B cell (primary cell): ENCODE results near the gene ASCL5. TPM values are rescaled to one million over a fixed set of nuclear protein-coding genes. Genes with fewer than 3 reads are reported as not detected.

Experiments used
- ATAC-seq: fragments of 200-7000 bp; cut with Tn5 transposase; one replicate; pipeline ENCODE4 v1.10.0; 2021; ENCODE audit warnings: low read depth, mild to moderate bottlenecking, moderate number of reproducible peaks, moderate library complexity
- CTCF ChIA-PET: fragments of 350-600 bp; sonication (Branson Sonifier 250); formaldehyde crosslinking; loops from one replicate; lab custom pipeline; 2021; ENCODE audit warnings: antibody characterized with exemption, inconsistent platforms; lab: Charles Lee
- POLR2A ChIA-PET: fragments of 350-600 bp; sonication (Branson Sonifier 250); formaldehyde crosslinking; loops from one replicate; lab custom pipeline; 2021; ENCODE audit warnings: antibody characterized with exemption; lab: Charles Lee
- DNase-seq: peaks from one replicate; pipeline ENCODE4 v3.0.0; 2013
- H2AFZ ChIP-seq: 2 replicates; pipeline ENCODE4 v1.6.1; 2012; ENCODE audit warnings: mild to moderate bottlenecking, low read depth, low read length; ENCODE audit not compliant: insufficient read depth, poor library complexity, severe bottlenecking
- H3K27ac ChIP-seq, 2 donors: 1 replicate in 1 of 2; 2 replicates in 1 of 2; pipeline ENCODE4 v1.5.1; 2012 to 2013; ENCODE audit warnings: low read length in 2 of 2, mild to moderate bottlenecking in 2 of 2, moderate library complexity in 1 of 2
- H3K27me3 ChIP-seq, 4 experiments: fragments of 200-600 bp in 1 of 4; sonication (generic) in 1 of 4; replicated peaks in 1 of 4; 1 replicate in 2 of 4; 2 replicates in 2 of 4; pipeline versions ENCODE4 v1.6.1 to v1.7.0; 2013 to 2016; ENCODE audit warnings: low read length in 3 of 4, mild to moderate bottlenecking in 2 of 4, mixed read lengths in 1 of 4, moderate library complexity in 1 of 4; ENCODE audit not compliant: insufficient read depth in 4 of 4, control insufficient read depth in 3 of 4; ENCODE audit errors: control extremely low read depth in 1 of 4
- H3K36me3 ChIP-seq, 2 experiments: replicated peaks in 1 of 2; 1 replicate in 1 of 2; 2 replicates in 1 of 2; pipeline versions ENCODE4 v1.6.1 to v1.7.1; 2013; ENCODE audit warnings: low read length in 1 of 2; ENCODE audit not compliant: insufficient read depth in 2 of 2, control insufficient read depth in 1 of 2; ENCODE audit errors: control extremely low read depth in 1 of 2, extremely low read depth in 1 of 2
- H3K4me1 ChIP-seq, 2 donors: fragments of 200-600 bp in 1 of 2; sonication (generic) in 1 of 2; 1 replicate in 1 of 2; 2 replicates in 1 of 2; pipeline versions ENCODE4 v1.5.1 to v1.6.1; 2013 to 2017; ENCODE audit warnings: low read length in 2 of 2; ENCODE audit not compliant: control insufficient read depth in 2 of 2, insufficient read depth in 2 of 2
- H3K4me2 ChIP-seq: replicated peaks from 2 replicates; pipeline ENCODE3; 2012; ENCODE audit warnings: mild to moderate bottlenecking, low read depth, low read length; ENCODE audit not compliant: poor library complexity, severe bottlenecking
- H3K4me3 ChIP-seq, 5 experiments: fragments of 200-600 bp in 1 of 5; sonication (generic) in 1 of 5; 1 replicate in 3 of 5; 2 replicates in 2 of 5; pipeline versions ENCODE4 v1.5.1 to v1.7.0; 2011 to 2016; ENCODE audit warnings: low read length in 4 of 5, mild to moderate bottlenecking in 4 of 5, low read depth in 2 of 5, control low read depth in 1 of 5, moderate library complexity in 1 of 5; ENCODE audit not compliant: insufficient read depth in 1 of 5; ENCODE audit errors: control extremely low read depth in 1 of 5, extremely low read depth in 1 of 5
- H3K79me2 ChIP-seq: fragments of 200-600 bp; sonication (generic); one replicate; pipeline ENCODE4 v1.6.0; 2016; ENCODE audit warnings: low read length; ENCODE audit not compliant: control insufficient read depth, insufficient read depth
- H3K9ac ChIP-seq: fragments of 200-600 bp; sonication (generic); 2 replicates; pipeline ENCODE4 v1.6.1; 2017; ENCODE audit warnings: mild to moderate bottlenecking, low read length, moderate library complexity
- H3K9me3 ChIP-seq, 3 donors: one replicate each; pipeline versions ENCODE4 v1.6.1 to v1.7.1; 2013; ENCODE audit warnings: low read length in 2 of 3; ENCODE audit not compliant: control insufficient read depth in 2 of 3, insufficient read depth in 1 of 3; ENCODE audit errors: control extremely low read depth in 1 of 3
- H4K20me1 ChIP-seq: 2 replicates; pipeline ENCODE4 v1.6.0; 2012; ENCODE audit warnings: mild to moderate bottlenecking, low read length; ENCODE audit not compliant: insufficient read depth, control insufficient read depth, poor library complexity, severe bottlenecking
- H3K27ac Mint-ChIP-seq: one replicate; pipeline ENCODE4 v1.8.0; 2021; ENCODE audit warnings: mixed read lengths
- H3K27me3 Mint-ChIP-seq: one replicate; pipeline ENCODE4 v1.8.0; 2021; ENCODE audit warnings: mixed read lengths
- H3K4me1 Mint-ChIP-seq: one replicate; pipeline ENCODE4 v1.8.0; 2021; ENCODE audit warnings: mixed read lengths
- H3K4me3 Mint-ChIP-seq: one replicate; pipeline ENCODE4 v1.8.0; 2021; ENCODE audit warnings: mixed read lengths
- H3K9me3 Mint-ChIP-seq: one replicate; pipeline ENCODE4 v1.8.0; 2022; ENCODE audit warnings: mixed read lengths; ENCODE audit not compliant: insufficient read depth
- CTCF ChIP-seq: fragments of 200-600 bp; IDR thresholded peaks from one replicate; pipeline ENCODE4 v1.8.0; 2022; ENCODE audit warnings: antibody characterized with exemption, mild to moderate bottlenecking
- EZH2 ChIP-seq: IDR thresholded peaks from 2 replicates; pipeline ENCODE4 v1.6.1; 2012; ENCODE audit warnings: borderline replicate concordance, low read depth, mild to moderate bottlenecking, moderate library complexity, low read length; ENCODE audit not compliant: insufficient read depth, poor library complexity, severe bottlenecking
- WGBS: methylation state at CpG from one replicate; pipeline ENCODE4 v1.1.5; 2013; ENCODE audit warnings: missing lambda C conversion rate; ENCODE audit not compliant: insufficient coverage; 5-methylcytosine and 5-hydroxymethylcytosine counted together
- intact Hi-C: fragments of 100-400 bp; cut with micrococcal nuclease; formaldehyde crosslinking; loops from one replicate; pipeline ENCODE4 v1.10.0; 2022
- polyA plus RNA-seq: library from polyadenylated mRNA; depleted of rRNA; stranded (reverse); fragments of >200 nt; gene quantifications from 2 replicates; pipeline ENCODE4 v1.2.3, GENCODE V29; 2012
- total RNA-seq, 2 donors: library from RNA; stranded (reverse); fragments of 120-200 nt in 1 of 2; gene quantifications; 1 replicate in 1 of 2; 2 replicates in 1 of 2; pipeline versions ENCODE4 v1.2.3 to v1.2.4, GENCODE V29; 2013 to 2022

ASCL5 gene
- total and polyA plus RNA-seq, 2 donors (not counting 1 experiment from before 2014, with no cell fraction given) = not detected

GRCh38 chr1:201072922-201073321 is 54.1 kb downstream of the ASCL5 start:
- TF ChIP-seq CTCF (no peak), EZH2 (no peak)
- Histone ChIP-seq H3K79me2 (no peaks in the 10 kb centered on the region), H3K9me3 (no peaks in the 10 kb centered on the region), H3K9ac (no peak overlapping the region), H3K4me2 (no peak overlapping the region), H3K4me3 (no peak overlapping the region), H4K20me1 (no peaks in the 10 kb centered on the region), H3K4me1 (no peaks in the 10 kb centered on the region), H3K36me3 (no peaks in the 10 kb centered on the region), H3K27ac (no peak overlapping the region), H3K27me3 (no peaks in the 10 kb centered on the region), H2AFZ (no peak overlapping the region)
- DNase-seq (no peak), ATAC-seq (no peak)
- Mint-ChIP-seq H3K27me3 (peaks cover 20% of the 10 kb centered on the region), H3K4me3 (no peak overlapping the region), H3K9me3 (no peaks in the 10 kb centered on the region), H3K27ac (no peak overlapping the region), H3K4me1 (peaks cover 7% of the 10 kb centered on the region)
- intact Hi-C loops = no loop called here
- ChIA-PET POLR2A (no interaction called here), CTCF (no interaction called here)
- 79% methylated on average over 5 of the region's 6 CpGs for WGBS

GRCh38 chr1:201072149-201072548 is 54.8 kb downstream of the ASCL5 start:
- peaks cover 7% of the 10 kb centered on the region for H3K4me1 Mint-ChIP-seq
- CTCF ChIA-PET = no interaction called here
- POLR2A ChIA-PET = no interaction called here
- Histone ChIP-seq H4K20me1 (no peaks in the 10 kb centered on the region), H2AFZ (no peak overlapping the region), H3K79me2 (no peaks in the 10 kb centered on the region), H3K36me3 (no peaks in the 10 kb centered on the region), H3K9me3 (no peaks in the 10 kb centered on the region), H3K9ac (no peak overlapping the region), H3K4me2 (no peak overlapping the region), H3K27ac (no peak overlapping the region), H3K4me1 (no peaks in the 10 kb centered on the region), H3K27me3 (no peaks in the 10 kb centered on the region), H3K4me3 (no peak overlapping the region)
- WGBS = 95% methylated on average over 3 of the region's 5 CpGs
- intact Hi-C loops = no loop called here
- no peak for DNase-seq
- ATAC-seq = no peak
- no peak overlapping the region for H3K4me3 Mint-ChIP-seq
- no peaks in the 10 kb centered on the region for H3K9me3 Mint-ChIP-seq
- no peak overlapping the region for H3K27ac Mint-ChIP-seq
- TF ChIP-seq EZH2 (no peak), CTCF (no peak)
- H3K27me3 Mint-ChIP-seq = peaks cover 22% of the 10 kb centered on the region
